K562 (cell line): ENCODE data around the gene KIRREL1. TPM values are rescaled to one million over a fixed set of nuclear protein-coding genes. Genes with fewer than 3 reads are reported as not detected.

Source experiments
- ATAC-seq: fragments of 200-7000 bp; cut with Tn5 transposase; 3 replicates; pipeline ENCODE4 v1.9.1; 2020; ENCODE audit warnings: moderate library complexity
- BruUV-seq: library from RNA; stranded (reverse); fragments of 400-500 nt; replicated peaks from 2 replicates; lab custom pipeline; 2021; lab: Mats Ljungman, UMichigan
- CTCF ChIA-PET: fragments of 300-600 bp; formaldehyde crosslinking; extraction: SDS; loops from one replicate; lab custom pipeline; 2021; ENCODE audit warnings: low intra/inter-chr PET ratio; lab: Yijun Ruan, JAX
- POLR2A ChIA-PET: fragments of 300-600, 350-650 bp; sonication (Branson Sonifier 250); formaldehyde crosslinking; extraction: SDS; loops from one replicate; lab custom pipeline; 2021; ENCODE audit warnings: antibody characterized with exemption, inconsistent platforms; lab: Yijun Ruan, JAX
- DNase-seq, 4 experiments: peaks; one replicate each; pipeline versions ENCODE4 v3.0.0 to v3.0.0-alpha.2; 2011 to 2018; ENCODE audit warnings: low spot score in 3 of 4, mixed read lengths in 3 of 4; ENCODE audit errors: extremely low read depth in 1 of 4
- FAIRE-seq: peaks from 2 replicates; lab custom pipeline; 2011; peaks lifted over from hg19 to GRCh38; lab: Jason Lieb, UNC
- H2AFZ ChIP-seq: 2 replicates; pipeline ENCODE4 v1.6.0; 2011; ENCODE audit warnings: low read depth, low read length, control low read depth, inconsistent platforms
- H3K27ac ChIP-seq: fragments of 200-600 bp; 3 replicates; pipeline ENCODE4 v1.8.0; 2011; ENCODE audit warnings: low read depth, mild to moderate bottlenecking, control low read depth, inconsistent platforms, low read length, moderate library complexity, mixed read lengths; ENCODE audit errors: extremely low read depth
- H3K27me3 ChIP-seq, 2 experiments: fragments of 300-600 bp in 1 of 2; 2 replicates in 1 of 2; 3 replicates in 1 of 2; pipeline versions ENCODE4 v1.6.0 to v1.8.0; 2011; ENCODE audit warnings: inconsistent platforms in 2 of 2, low read length in 2 of 2, mild to moderate bottlenecking in 1 of 2, mixed read lengths in 1 of 2, moderate library complexity in 1 of 2; ENCODE audit not compliant: control insufficient read depth in 2 of 2, insufficient read depth in 2 of 2
- H3K36me3 ChIP-seq: fragments of 300-600 bp; 3 replicates; pipeline ENCODE4 v1.8.0; 2011; ENCODE audit warnings: mild to moderate bottlenecking, low read length, inconsistent platforms; ENCODE audit not compliant: control insufficient read depth, insufficient read depth
- H3K4me1 ChIP-seq, 2 experiments: fragments of 200-600 bp in 1 of 2; replicated peaks in 1 of 2; 2 replicates in 1 of 2; 3 replicates in 1 of 2; pipeline versions ENCODE4 v1.5.1 to v1.8.0; 2011; ENCODE audit warnings: inconsistent platforms in 2 of 2, low read length in 2 of 2, mild to moderate bottlenecking in 1 of 2, mixed read lengths in 1 of 2, moderate library complexity in 1 of 2; ENCODE audit not compliant: control insufficient read depth in 2 of 2, insufficient read depth in 2 of 2
- H3K4me2 ChIP-seq: 2 replicates; pipeline ENCODE4 v1.6.1; 2011; ENCODE audit warnings: low read length, control low read depth, inconsistent platforms, mixed read lengths; ENCODE audit not compliant: insufficient read depth
- H3K4me3 ChIP-seq: fragments of 200-600 bp; sonication (generic), shearing (Covaris generic); 2 replicates; pipeline ENCODE4 v1.5.1; 2016; ENCODE audit warnings: control low read depth, inconsistent platforms
- H3K79me2 ChIP-seq: fragments of 200-600 bp; 3 replicates; pipeline ENCODE4 v1.8.0; 2011; ENCODE audit warnings: low read length, inconsistent platforms; ENCODE audit not compliant: control insufficient read depth, insufficient read depth
- H3K9ac ChIP-seq, 2 experiments: 2 replicates each; pipeline versions ENCODE4 v1.6.0 to v1.6.1; 2011; ENCODE audit warnings: low read depth in 2 of 2, low read length in 2 of 2, control low read depth in 1 of 2, inconsistent platforms in 1 of 2, mild to moderate bottlenecking in 1 of 2, mixed read lengths in 1 of 2; ENCODE audit not compliant: insufficient read depth in 1 of 2
- H3K9me1 ChIP-seq: one replicate; pipeline ENCODE4 v1.6.0; 2011; ENCODE audit warnings: inconsistent platforms, mild to moderate bottlenecking, low read length, moderate library complexity; ENCODE audit not compliant: control insufficient read depth, insufficient read depth
- H3K9me3 ChIP-seq: replicated peaks from 2 replicates; pipeline ENCODE4 v1.5.1; 2011; ENCODE audit warnings: low read depth, low read length, inconsistent platforms; ENCODE audit not compliant: control insufficient read depth, insufficient read depth
- H4K20me1 ChIP-seq: replicated peaks from 2 replicates; pipeline ENCODE4 v1.6.1; 2011; ENCODE audit warnings: low read length, inconsistent platforms, mixed read lengths; ENCODE audit not compliant: control insufficient read depth, insufficient read depth
- AFF4 ChIP-seq: sonication (generic); formaldehyde crosslinking; IDR thresholded peaks from 2 replicates; pipeline ENCODE4 v1.8.0; 2023; ENCODE audit warnings: mild to moderate bottlenecking, missing genetic modification reagents
- ERF ChIP-seq: fragments of 450-650 bp; formaldehyde crosslinking; IDR thresholded peaks from 2 replicates; pipeline ENCODE4 v1.4.0; 2020; ENCODE audit warnings: mild to moderate bottlenecking, mixed read lengths
- ETS2 ChIP-seq: IDR thresholded peaks from 2 replicates; pipeline ENCODE4 v1.6.1; 2016; ENCODE audit warnings: borderline replicate concordance, missing genetic modification characterization, mild to moderate bottlenecking, moderate library complexity, missing compliant biosample characterization; ENCODE audit not compliant: poor library complexity, severe bottlenecking
- HBP1 ChIP-seq: fragments of 450-650 bp; formaldehyde crosslinking; IDR thresholded peaks from 2 replicates; pipeline ENCODE4 v1.4.0; 2022; ENCODE audit warnings: missing genetic modification characterization
- KAT2B ChIP-seq: IDR thresholded peaks from one replicate; pipeline ENCODE4 v1.6.1; 2012; ENCODE audit warnings: low read depth, mild to moderate bottlenecking, control low read depth, inconsistent platforms, low read length, moderate library complexity
- ZNF518B ChIP-seq: fragments of 250-450 bp; sonication (Bioruptor Pico); IDR thresholded peaks from 2 replicates; pipeline ENCODE4 v1.5.0; 2021; ENCODE audit warnings: mild to moderate bottlenecking, moderate library complexity
- ZNF75A ChIP-seq: fragments of 450-650 bp; formaldehyde crosslinking; IDR thresholded peaks from 2 replicates; pipeline ENCODE4 v1.4.0; 2020; ENCODE audit warnings: mild to moderate bottlenecking
- WGBS: fragments of 100-300 bp; shearing (Covaris generic); methylation state at CpG from one replicate; pipeline ENCODE4 v1.1.6; 2016; ENCODE audit warnings: low coverage, mixed read lengths; ENCODE audit not compliant: insufficient coverage; ENCODE audit errors: missing lambda C conversion rate; 5-methylcytosine and 5-hydroxymethylcytosine counted together
- in situ Hi-C: fragments of 300-500 bp; cut with MboI; formaldehyde crosslinking; loops from 4 replicates; pipeline ENCODE4 v1.15.0; 2018; ENCODE audit warnings: inconsistent platforms, mixed read lengths
- intact Hi-C: fragments of 100-400 bp; cut with micrococcal nuclease; formaldehyde crosslinking; loops from 2 replicates; pipeline ENCODE4 v1.14.2; 2022
- polyA plus RNA-seq, 8 experiments: library from polyadenylated mRNA; depleted of rRNA in 4 of 8; stranded (reverse) in 5 of 8; unstranded in 3 of 8; fragments of >200 nt; fragmentation: Nextera tagmentation in 2 of 8; fragmentation: Illumina TruSeq in 1 of 8; extraction: Ambion mirVana in 2 of 8; extraction: Trizol in 1 of 8; gene quantifications; 2 replicates each; pipeline versions ENCODE4 v1.2.1 to v1.2.3, GENCODE V29; 2011 to 2014; ENCODE audit warnings: inconsistent platforms in 1 of 8, missing spikeins in 1 of 8
- total RNA-seq, 7 experiments: library from RNA; depleted of rRNA in 6 of 7; stranded (reverse); fragments of >200 nt in 6 of 7; fragmentation: Illumina TruSeq in 2 of 7; extraction: Trizol in 2 of 7; gene quantifications; 2 replicates each; pipeline versions ENCODE4 v1.2.1 to v1.2.3, GENCODE V29; 2011 to 2021; ENCODE audit warnings: low replicate concordance in 1 of 7

Gene KIRREL1
- total and polyA plus RNA-seq, 9 of the 15 experiments (the other 6 are each of a cell fraction or from before 2014, with no cell fraction given), result under 0.01 to 0.22 (median 0.03) TPM; not detected in 3

GRCh38 chr1:158005224-158005623 is 11.8 kb downstream of the KIRREL1 start:
- in situ Hi-C loops (loop anchor here (10.0 kb wide), 1 partner anchor 90 kb away; no protein-coding TSS in a partner anchor), intact Hi-C loops (no loop called here)
- H3K9me1 ChIP-seq, result no peaks in the 10 kb centered on the region
- DNase-seq, result no peak
- no peaks in the 10 kb centered on the region for H3K4me1 ChIP-seq
- H3K9ac ChIP-seq, result no peak overlapping the region
- CTCF ChIA-PET, result no interaction called here
- H4K20me1 ChIP-seq, result no peaks in the 10 kb centered on the region; the same call in 1 of the 2 replicates
- H3K27me3 ChIP-seq, result peaks cover 3 to 25% of the 10 kb centered on the region in 2 experiments; a peak in 4 of 5 replicates
- no peak overlapping the region for H3K4me3 ChIP-seq
- H3K79me2 ChIP-seq, result no peaks in the 10 kb centered on the region
- H3K27ac ChIP-seq, result no peak overlapping the region
- POLR2A ChIA-PET, result interaction anchor here (1.2 kb wide), 1 partner anchor 15 kb away, joined by 5 read pairs; no protein-coding TSS in a partner anchor
- BruUV-seq, result no TSS peak
- no peak for FAIRE-seq
- 0% methylated on average over 2 of the region's 2 CpGs for WGBS
- H3K36me3 ChIP-seq, result no peaks in the 10 kb centered on the region
- TF ChIP-seq AFF4 (CRISPR knock-in tag), result no peak
- TF ChIP-seq HBP1 (CRISPR knock-in tag), result no peak
- no peak for TF ChIP-seq ERF (CRISPR knock-in tag)
- no peak for TF ChIP-seq KAT2B
- no peak for TF ChIP-seq ZNF75A (CRISPR knock-in tag)
- no peak for TF ChIP-seq ZNF518B (CRISPR knock-in tag)
- no peak for TF ChIP-seq ETS2
- ATAC-seq, result no peak
- H2AFZ ChIP-seq, result no peak overlapping the region
- no peaks in the 10 kb centered on the region for H3K9me3 ChIP-seq
- H3K4me2 ChIP-seq, result no peak overlapping the region
